ENCODE measurements around the gene KIDINS220. TPM values are rescaled to one million over a fixed set of nuclear protein-coding genes. Genes with fewer than 3 reads are reported as not detected.

Gene KIDINS220
- total RNA-seq, 1 experiment from 2014 or later, result 38.9 TPM

Other genes starting within 250 kb of the KIDINS220 start
- gene ID2, start 155.6 kb downstream of the KIDINS220 start, total RNA-seq (2014; rRNA removed; shearing (Covaris generic)), result 119 and 135 TPM in 2 replicates
- gene MBOAT2, start 166.1 kb upstream of the KIDINS220 start, total RNA-seq (2014; rRNA removed; shearing (Covaris generic)), result 3.8 and 4.9 TPM in 2 replicates

Data from NCI-H460 (cell line).